Ishikawa (cell line): ENCODE results near the gene ADAMTS1.

ENCODE experiments used
- CEBPB ChIP-seq: IDR thresholded peaks from 2 replicates; pipeline ENCODE4 v1.6.1; 2012
- EP300 ChIP-seq: IDR thresholded peaks from 2 replicates; pipeline ENCODE4 v1.6.1; 2012; ENCODE audit warnings: borderline replicate concordance
- FOXM1 ChIP-seq: IDR thresholded peaks from 2 replicates; pipeline ENCODE4 v1.6.1; 2012; ENCODE audit warnings: low read depth, borderline replicate concordance
- MAX ChIP-seq: IDR thresholded peaks from 2 replicates; pipeline ENCODE4 v1.6.1; 2012
- REST ChIP-seq: IDR thresholded peaks from 2 replicates; pipeline ENCODE4 v1.6.1; 2012; ENCODE audit warnings: low read depth, mild to moderate bottlenecking
- TAF1 ChIP-seq: IDR thresholded peaks from 2 replicates; pipeline ENCODE4 v1.6.1; 2012; ENCODE audit warnings: low read depth, mild to moderate bottlenecking
- TEAD4 ChIP-seq: IDR thresholded peaks from 2 replicates; pipeline ENCODE4 v1.6.1; 2012
- YY1 ChIP-seq: IDR thresholded peaks from 2 replicates; pipeline ENCODE4 v1.6.1; 2012; ENCODE audit warnings: low read depth
- TF ChIP-seq, protein P1 (sequence below): IDR thresholded peaks from 2 replicates; pipeline ENCODE4 v1.6.1; 2012

GRCh38 chr21:26837539-26837938, 7.7 kb downstream of the ADAMTS1 start:
- TF ChIP-seq MAX, result no peak
- TF ChIP-seq, protein P1, sequence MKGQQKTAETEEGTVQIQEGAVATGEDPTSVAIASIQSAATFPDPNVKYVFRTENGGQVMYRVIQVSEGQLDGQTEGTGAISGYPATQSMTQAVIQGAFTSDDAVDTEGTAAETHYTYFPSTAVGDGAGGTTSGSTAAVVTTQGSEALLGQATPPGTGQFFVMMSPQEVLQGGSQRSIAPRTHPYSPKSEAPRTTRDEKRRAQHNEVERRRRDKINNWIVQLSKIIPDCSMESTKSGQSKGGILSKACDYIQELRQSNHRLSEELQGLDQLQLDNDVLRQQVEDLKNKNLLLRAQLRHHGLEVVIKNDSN, result no peak
- TF ChIP-seq CEBPB, result no peak
- no peak for TF ChIP-seq EP300
- no peak for TF ChIP-seq REST
- no peak for TF ChIP-seq FOXM1
- no peak for TF ChIP-seq TAF1
- no peak for TF ChIP-seq YY1
- no peak for TF ChIP-seq TEAD4
